Common myeloid progenitor, CD34-positive (primary cell): ENCODE data around the gene OSBPL7.

ENCODE experiments used
- CTCF ChIA-PET: fragments of 350-600 bp; sonication (Branson Sonifier 250); formaldehyde crosslinking; loops from one replicate; lab custom pipeline; 2021; ENCODE audit warnings: antibody characterized with exemption; lab: Charles Lee
- POLR2A ChIA-PET: fragments of 350-600 bp; sonication (Branson Sonifier 250); formaldehyde crosslinking; loops from one replicate; lab custom pipeline; 2021; ENCODE audit warnings: antibody characterized with exemption; lab: Charles Lee
- DNase-seq, 3 donors: peaks; one replicate each; pipeline versions ENCODE4 v3.0.0 to v3.0.0-alpha.2; 2013
- H3K27ac ChIP-seq, 2 experiments: 1 replicate in 1 of 2; 2 replicates in 1 of 2; pipeline ENCODE4 v1.7.0; 2013; ENCODE audit warnings: inconsistent platforms in 2 of 2, low read length in 2 of 2, mild to moderate bottlenecking in 2 of 2, low read depth in 1 of 2, moderate library complexity in 1 of 2; ENCODE audit not compliant: severe bottlenecking in 2 of 2, insufficient read depth in 1 of 2, poor library complexity in 1 of 2
- H3K27me3 ChIP-seq, 5 experiments: replicated peaks in 2 of 5; 1 replicate in 3 of 5; 2 replicates in 2 of 5; pipeline versions ENCODE4 v1.6.1 to v1.7.0; 2013; ENCODE audit warnings: low read length in 4 of 5, mild to moderate bottlenecking in 2 of 5, moderate library complexity in 2 of 5, inconsistent platforms in 1 of 5; ENCODE audit not compliant: insufficient read depth in 5 of 5, control insufficient read depth in 4 of 5
- H3K36me3 ChIP-seq, 4 experiments: 1 replicate in 2 of 4; 2 replicates in 2 of 4; pipeline versions ENCODE4 v1.6.1 to v1.7.0; 2013; ENCODE audit warnings: low read length in 3 of 4, control low read depth in 1 of 4, mild to moderate bottlenecking in 1 of 4; ENCODE audit not compliant: control insufficient read depth in 4 of 4, insufficient read depth in 4 of 4
- H3K4me1 ChIP-seq, 4 experiments: 1 replicate in 3 of 4; 2 replicates in 1 of 4; pipeline versions ENCODE4 v1.6.1 to v1.7.1; 2013; ENCODE audit warnings: low read length in 3 of 4, mild to moderate bottlenecking in 3 of 4, control low read depth in 1 of 4, inconsistent platforms in 1 of 4, moderate library complexity in 1 of 4; ENCODE audit not compliant: control insufficient read depth in 4 of 4, insufficient read depth in 4 of 4; ENCODE audit errors: control extremely low read depth in 1 of 4
- H3K4me3 ChIP-seq, 7 experiments: 1 replicate in 4 of 7; 2 replicates in 3 of 7; pipeline versions ENCODE4 v1.5.1 to v1.7.0; 2013; ENCODE audit warnings: mild to moderate bottlenecking in 7 of 7, low read length in 6 of 7, moderate library complexity in 6 of 7, inconsistent platforms in 2 of 7, low read depth in 2 of 7, control low read depth in 1 of 7; ENCODE audit not compliant: insufficient read depth in 4 of 7, control insufficient read depth in 1 of 7; ENCODE audit errors: extremely low read depth in 1 of 7
- H3K9me3 ChIP-seq, 5 experiments: 1 replicate in 4 of 5; 2 replicates in 1 of 5; pipeline versions ENCODE4 v1.6.1 to v1.7.1; 2013; ENCODE audit warnings: low read length in 4 of 5, mild to moderate bottlenecking in 2 of 5, inconsistent platforms in 1 of 5, low read depth in 1 of 5, moderate library complexity in 1 of 5; ENCODE audit not compliant: control insufficient read depth in 4 of 5, insufficient read depth in 2 of 5; ENCODE audit errors: control extremely low read depth in 1 of 5
- WGBS: methylation state at CpG from one replicate; pipeline ENCODE4 v1.1.5; 2013; ENCODE audit not compliant: insufficient coverage; 5-methylcytosine and 5-hydroxymethylcytosine counted together

OSBPL7 gene

DNA sequence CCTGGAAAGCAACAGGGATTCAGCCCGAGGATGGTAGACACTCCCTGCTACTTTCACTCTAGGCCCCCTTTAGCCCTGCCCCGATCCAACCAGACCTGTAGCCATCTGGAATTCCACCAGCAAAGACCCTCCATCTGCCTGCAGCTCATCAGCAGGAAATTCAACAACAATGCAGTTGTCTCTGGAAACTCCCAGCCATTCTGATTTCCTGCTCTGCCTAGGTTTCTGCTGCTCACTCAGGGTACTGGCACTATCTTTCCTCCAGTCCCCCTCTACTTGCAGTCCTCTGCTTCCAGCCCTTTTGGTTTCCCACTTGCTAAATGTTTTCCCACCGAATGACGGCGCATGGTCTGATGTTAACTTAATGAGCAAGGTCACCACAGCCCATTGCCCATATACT, 32.0 kb upstream of the OSBPL7 start:
- peaks cover 7 to 72% (median 44%) of the 10 kb centered on the region in 5 experiments for H3K27me3 ChIP-seq

DNA sequence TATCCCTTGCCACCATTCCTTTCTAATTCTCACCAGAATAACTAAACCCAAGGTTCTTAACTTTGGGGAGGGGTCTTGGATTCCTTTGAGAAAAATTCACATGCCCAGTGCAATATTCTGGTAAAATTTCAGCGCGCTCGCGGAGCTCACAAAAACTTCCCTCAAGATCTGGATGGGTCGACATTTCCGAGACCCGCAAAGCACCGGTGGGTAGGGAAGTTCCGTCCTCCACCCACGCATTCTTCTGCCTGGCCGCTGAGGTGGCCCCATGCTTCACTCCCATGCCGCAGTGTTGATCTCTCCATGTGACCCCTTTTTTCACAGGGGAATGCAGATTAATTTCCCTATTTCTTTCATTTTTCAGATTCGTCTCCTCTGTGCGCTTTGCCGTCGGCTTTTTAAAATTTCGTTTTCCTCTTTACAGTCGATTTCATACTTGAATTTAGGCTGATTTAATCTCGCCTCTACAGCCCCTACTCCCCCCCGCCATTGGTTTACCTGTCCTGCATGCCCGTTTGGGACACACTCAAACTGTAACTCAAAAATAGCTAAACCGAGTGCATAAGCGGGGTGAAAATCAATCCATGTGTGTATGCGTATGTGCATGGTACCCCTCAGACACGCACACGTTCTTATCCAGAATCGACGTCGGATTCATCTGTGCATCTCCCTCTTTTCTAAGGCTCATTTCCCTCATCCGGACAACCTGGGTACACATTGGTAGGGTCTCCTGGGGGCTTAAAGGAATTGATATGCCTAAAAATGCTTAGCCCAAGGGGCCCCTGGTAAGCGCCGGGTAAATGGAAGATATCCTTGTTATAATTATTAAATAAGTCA, 30.7 kb upstream of the OSBPL7 start:
- peak in 2 of 3 donors; percentile 53 to 57 for DNase-seq
- CTCF ChIA-PET = interaction anchor here (3.5 to 22.9 kb wide), 2 partner anchors 12 to 36 kb away, joined by 13 to 575 read pairs; partner anchors contain the start of genes SCRN2 and SP2
- H3K27me3 ChIP-seq = peaks cover 7 to 85% (median 46%) of the 10 kb centered on the region in 5 experiments

More for the DNA sequence above, 32.0 kb upstream of the OSBPL7 start:
- no peak for DNase-seq
- no peaks in the 10 kb centered on the region for H3K36me3 ChIP-seq
- no peak overlapping the region for H3K27ac ChIP-seq
- no peak overlapping the region for H3K4me3 ChIP-seq
- ChIA-PET CTCF (interaction anchor here (0.9 to 22.9 kb wide), 2 partner anchors 10 to 35 kb away, joined by 3 to 575 read pairs; partner anchors contain the start of gene SP2), POLR2A (no interaction called here)
- peaks cover 0 to 31% (median 22%) of the 10 kb centered on the region in 4 experiments for H3K4me1 ChIP-seq
- WGBS = 40% methylated on average over 4 of the region's 5 CpGs
- H3K9me3 ChIP-seq = no peaks in the 10 kb centered on the region

DNA sequence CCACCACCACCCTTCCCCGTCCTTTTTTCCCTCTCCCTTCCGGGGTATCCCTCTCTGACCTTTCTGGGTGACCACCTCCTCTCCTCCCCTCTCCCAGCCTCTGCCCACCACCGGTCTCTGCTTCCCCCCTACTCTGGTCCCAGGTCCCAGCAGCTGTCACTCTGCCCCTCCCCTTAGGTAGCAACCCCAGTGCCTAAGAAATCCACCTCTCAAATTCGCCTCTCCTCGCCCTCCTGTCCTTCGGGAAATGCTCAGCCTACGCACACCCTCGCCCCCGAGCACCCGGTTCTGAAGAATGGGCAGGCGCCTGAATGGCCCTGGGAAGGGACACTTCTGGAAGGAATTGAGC, 30.1 kb upstream of the OSBPL7 start:
- H3K27me3 ChIP-seq = peaks cover 7 to 91% (median 46%) of the 10 kb centered on the region in 5 experiments
- 31% methylated on average over 10 of the region's 11 CpGs for whole genome bisulfite sequencing
- POLR2A ChIA-PET = no interaction called here

More for the DNA sequence above, 30.7 kb upstream of the OSBPL7 start:
- peak overlapping the region in 1 of 7 experiments; percentile 34 for H3K4me3 ChIP-seq
- no peaks in the 10 kb centered on the region for H3K9me3 ChIP-seq
- WGBS = 34% methylated on average over 31 of the region's 32 CpGs
- peaks cover 0 to 27% (median 24%) of the 10 kb centered on the region in 4 experiments for H3K4me1 ChIP-seq
- no peak overlapping the region for H3K27ac ChIP-seq
- POLR2A ChIA-PET = no interaction called here
- no peaks in the 10 kb centered on the region for H3K36me3 ChIP-seq

DNA sequence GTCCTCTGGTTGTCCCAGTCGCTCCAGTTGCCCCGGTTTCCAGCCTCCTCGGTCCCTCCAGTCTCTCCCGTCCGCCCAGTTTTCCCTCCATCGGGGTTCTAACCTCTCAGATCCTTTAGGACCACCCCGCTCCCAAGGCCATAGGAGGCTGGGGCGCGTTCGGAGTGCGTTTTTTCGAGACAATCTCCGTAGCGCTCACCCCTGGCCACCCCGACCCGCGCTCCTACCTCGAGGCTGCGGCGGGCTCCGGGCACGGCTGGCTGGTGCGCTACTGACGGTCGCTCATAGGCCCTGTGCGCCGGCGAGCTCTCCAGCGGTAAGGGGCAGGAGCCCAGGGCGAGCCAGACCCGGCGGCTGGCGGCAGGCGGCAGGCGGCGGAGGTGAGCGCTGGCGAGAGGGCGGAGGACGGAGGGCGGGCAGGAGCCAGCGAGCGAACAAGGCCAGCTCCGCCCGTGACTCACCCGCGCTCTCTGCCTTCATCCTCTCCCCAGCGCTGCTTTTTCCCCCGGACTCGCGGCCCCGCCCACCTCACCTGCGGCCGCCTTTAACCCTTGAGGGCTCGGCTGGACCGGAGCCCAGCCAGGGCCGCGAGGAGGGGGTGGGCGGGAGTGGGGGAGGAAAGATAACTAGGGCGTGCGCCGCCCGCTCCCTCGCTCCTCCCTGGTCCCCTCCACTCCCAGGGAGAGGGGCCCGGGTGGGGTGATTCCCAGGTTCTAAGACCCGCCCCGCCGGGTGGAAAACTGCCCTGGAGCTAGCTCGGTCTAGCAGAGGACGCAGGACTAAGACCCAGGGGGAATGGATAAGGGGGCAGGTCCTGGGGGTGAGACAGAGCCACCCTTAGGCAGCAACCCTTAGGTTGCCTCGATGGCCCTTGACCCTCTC, 29.3 kb upstream of the OSBPL7 start, which contains the start of gene SP6:
Gene SP6, minus strand, starts transcription at position 472 of the 882 bp plus-strand sequence. CDS start 2,734 bp downstream, outside the sequence.
- Histone ChIP-seq H3K4me1 (peaks cover 0 to 35% (median 29%) of the 10 kb centered on the region in 4 experiments), H3K27me3 (peaks cover 11 to 98% (median 52%) of the 10 kb centered on the region in 5 experiments), H3K36me3 (no peaks in the 10 kb centered on the region), H3K9me3 (no peaks in the 10 kb centered on the region), H3K4me3 (peak within 1 kb of the TSS in 3 of 7 experiments; percentile 11 to 37 (median 27)), H3K27ac (peak within 1 kb of the TSS in 1 of 2 experiments; percentile 47)
- 8% methylated on average over 46 of the region's 71 CpGs for WGBS
- ChIA-PET POLR2A (no interaction called here), CTCF (interaction anchor here (0.7 to 22.9 kb wide), 8 partner anchors 8 to 125 kb away, joined by 3 to 575 read pairs (median 6); partner anchors contain the start of genes SCRN2 and SP2)
- peak; percentile 61 to 77 (median 64) for DNase-seq

More for the DNA sequence above, 30.1 kb upstream of the OSBPL7 start:
- no peak overlapping the region for H3K4me3 ChIP-seq
- no peak overlapping the region for H3K27ac ChIP-seq
- H3K36me3 ChIP-seq = no peaks in the 10 kb centered on the region
- DNase-seq = no peak
- H3K9me3 ChIP-seq = no peaks in the 10 kb centered on the region
- peaks cover 0 to 32% (median 28%) of the 10 kb centered on the region in 4 experiments for H3K4me1 ChIP-seq
- CTCF ChIA-PET = interaction anchor here (3.5 to 22.9 kb wide), 2 partner anchors 11 to 37 kb away, joined by 13 to 575 read pairs; partner anchors contain the start of genes SCRN2 and SP2

DNA sequence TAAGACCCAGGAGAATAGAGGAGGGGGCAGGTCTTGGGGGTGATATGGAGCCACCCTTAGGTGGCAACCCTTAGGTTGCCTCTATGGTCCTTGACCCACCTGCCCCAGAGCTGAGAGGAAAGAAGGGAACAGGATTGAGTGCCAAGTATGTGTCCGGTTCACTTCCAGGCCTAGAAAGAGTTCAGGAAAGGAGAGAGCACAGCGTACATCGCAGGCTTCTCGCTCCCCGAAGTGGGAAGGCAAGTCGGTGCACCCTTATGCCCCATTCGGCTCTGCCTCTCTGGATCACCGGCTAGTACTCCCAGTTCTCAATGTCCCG, 28.7 kb upstream of the OSBPL7 start:
- Histone ChIP-seq H3K9me3 (no peaks in the 10 kb centered on the region), H3K27ac (no peak overlapping the region), H3K4me3 (peak overlapping the region in 1 of 7 experiments; percentile 11), H3K4me1 (peaks cover 0 to 35% (median 29%) of the 10 kb centered on the region in 4 experiments), H3K36me3 (no peaks in the 10 kb centered on the region), H3K27me3 (peaks cover 12 to 98% (median 54%) of the 10 kb centered on the region in 5 experiments)
- 64% methylated on average over 9 of the region's 9 CpGs for WGBS
- ChIA-PET CTCF (interaction anchor here (1.0 to 22.9 kb wide), 9 partner anchors 9 to 126 kb away, joined by 3 to 575 read pairs (median 8); partner anchors contain the start of genes SCRN2 and SP2), POLR2A (no interaction called here)
- no peak for DNase-seq

DNA sequence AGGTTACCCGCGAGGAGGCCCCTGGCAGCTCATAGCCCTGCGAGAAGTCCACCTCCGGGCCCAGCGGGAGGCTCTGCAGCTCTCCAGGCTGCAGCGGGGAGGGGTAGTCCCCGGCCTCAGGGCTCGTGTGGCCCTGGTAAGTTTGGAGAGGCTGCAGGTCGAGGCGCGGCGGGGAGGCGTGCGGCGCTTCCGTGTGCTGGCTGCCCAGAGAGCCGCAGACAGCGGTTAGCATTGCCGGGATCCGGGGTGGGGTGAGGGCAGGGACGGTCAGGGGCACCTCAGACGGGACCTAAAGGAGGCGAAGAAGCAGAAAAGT, 26.6 kb upstream of the OSBPL7 start:
- H3K27me3 ChIP-seq = peaks cover 12 to 86% (median 48%) of the 10 kb centered on the region in 5 experiments
- no peak overlapping the region for H3K4me3 ChIP-seq
- CTCF ChIA-PET = interaction anchor here (1.0 to 22.9 kb wide), 13 partner anchors 9 to 170 kb away, joined by 3 to 575 read pairs (median 4); partner anchors contain the start of genes LRRC46, MRPL10, OSBPL7 and SP2
- WGBS = 48% methylated on average over 15 of the region's 23 CpGs
- H3K36me3 ChIP-seq = no peaks in the 10 kb centered on the region
- no peak overlapping the region for H3K27ac ChIP-seq
- H3K4me1 ChIP-seq = peaks cover 0 to 35% (median 31%) of the 10 kb centered on the region in 4 experiments
- no peaks in the 10 kb centered on the region for H3K9me3 ChIP-seq
- DNase-seq = no peak
- POLR2A ChIA-PET = no interaction called here
